ENCODE measurements around the gene C18orf63.

GRCh38 chr18:74334242-74334893, 18.7 kb downstream of the C18orf63 start:
- TF ChIP-seq CTCF (IDR thresholded peaks at IDR 0.05; ENCODE audit: poor library complexity, severe bottlenecking) (no peak), EP300 (conservative IDR thresholded peaks at IDR 0.05; ENCODE audit: poor library complexity, severe bottlenecking) (no peak), REST (IDR thresholded peaks at IDR 0.05; ENCODE audit: borderline replicate concordance) (no peak), RAD21 (conservative IDR thresholded peaks at IDR 0.05) (no peak), TAF1 (IDR thresholded peaks at IDR 0.05; ENCODE audit: low read depth) (no peak), POLR2AphosphoS5 (IDR thresholded peaks at IDR 0.05) (no peak), SMC3 (conservative IDR thresholded peaks at IDR 0.05; ENCODE audit: poor library complexity) (no peak)

All from neural cell (in vitro differentiated cells).